PFSK-1 (cell line): ENCODE results near the gene TMEM37.

Experiments
- POLR2AphosphoS5 ChIP-seq: IDR thresholded peaks from 2 replicates; pipeline ENCODE4 v1.6.1; 2012; ENCODE audit warnings: low read depth, mild to moderate bottlenecking, control low read depth, low read length, moderate library complexity
- REST ChIP-seq, 2 experiments: IDR thresholded peaks; 2 replicates each; pipeline versions ENCODE4 v1.6.1 to v1.8.0; 2011 to 2012; ENCODE audit warnings: low read depth in 2 of 2, low read length in 2 of 2, control low read depth in 1 of 2, inconsistent platforms in 1 of 2, mild to moderate bottlenecking in 1 of 2, moderate library complexity in 1 of 2; ENCODE audit not compliant: insufficient read depth in 1 of 2
- TAF1 ChIP-seq: IDR thresholded peaks from 2 replicates; pipeline ENCODE4 v1.6.1; 2012; ENCODE audit warnings: low read length, control low read depth, borderline replicate concordance; ENCODE audit not compliant: insufficient read depth

- TF ChIP-seq POLR2AphosphoS5 (no peak), REST (IDR thresholded peaks at IDR 0.05; ENCODE audit: insufficient read depth in 1 of 2, low read depth in 2 of 2, low read length in 2 of 2) (no peak), TAF1 (no peak)
Observed at GRCh38 chr2:119485336-119486110, 53.9 kb downstream of the TMEM37 start.
